Thoracic aorta (tissue), 2 donors: ENCODE measurements around the gene LDLRAD3. TPM values are rescaled to one million over a fixed set of nuclear protein-coding genes. Genes with fewer than 3 reads are reported as not detected.
"Not testable (repeated sequence)": the region's sequence is repeated elsewhere in the genome, so short reads cannot be mapped to it uniquely, and the experiment has no call there.

Experiments
- ATAC-seq: fragments of 150-250 bp; one replicate; pipeline ENCODE4 v1.8.0; 2017; ENCODE audit warnings: low read depth; ENCODE audit not compliant: insufficient number of reproducible peaks, low FRiP score
- DNase-seq: peaks from one replicate; pipeline ENCODE4 v3.0.0-alpha.2; 2020; ENCODE audit warnings: low spot score
- H3K27ac ChIP-seq, 2 donors: fragments of 200-600 bp; sonication (generic); 1 replicate in 1 of 2; 2 replicates in 1 of 2; pipeline ENCODE4 v1.5.1; 2016; ENCODE audit warnings: mild to moderate bottlenecking in 2 of 2, moderate library complexity in 2 of 2
- H3K27me3 ChIP-seq: fragments of 200-600 bp; sonication (generic); replicated peaks from 2 replicates; pipeline ENCODE4 v1.6.0; 2016; ENCODE audit warnings: mild to moderate bottlenecking; ENCODE audit not compliant: insufficient read depth
- H3K36me3 ChIP-seq: fragments of 200-600 bp; sonication (generic); one replicate; pipeline ENCODE4 v1.5.1; 2016
- H3K4me1 ChIP-seq, 2 donors: fragments of 200-600 bp; sonication (generic); 1 replicate in 1 of 2; 2 replicates in 1 of 2; pipeline versions ENCODE4 v1.5.1 to v1.6.0; 2016; ENCODE audit warnings: low read depth in 2 of 2, mild to moderate bottlenecking in 1 of 2; ENCODE audit not compliant: control insufficient read depth in 1 of 2
- H3K4me3 ChIP-seq: fragments of 200-600 bp; sonication (generic); 2 replicates; pipeline ENCODE4 v1.5.1; 2016; ENCODE audit warnings: mild to moderate bottlenecking
- H3K9me3 ChIP-seq: fragments of 200-600 bp; sonication (generic); 2 replicates; pipeline ENCODE4 v1.5.1; 2016
- CTCF ChIP-seq: fragments of 200-600 bp; sonication (generic); IDR thresholded peaks from one replicate; pipeline ENCODE4 v1.5.1; 2019; ENCODE audit warnings: antibody characterized with exemption
- total RNA-seq, 2 donors: library from RNA; depleted of rRNA; stranded (reverse); fragments of >200 nt; gene quantifications; one replicate each; pipeline versions ENCODE4 v1.1.0 to v1.2.3, GENCODE V29; 2016

The LDLRAD3 gene
- total RNA-seq, 2 donors from 2014 or later, result 6.1 to 17.2 TPM

GRCh38 chr11:35906681-35907080 lies 37.2 kb upstream of the LDLRAD3 start:
- ATAC-seq (no peak), DNase-seq (no peak)
- Histone ChIP-seq H3K9me3 (peaks cover 14% of the 10 kb centered on the region), H3K36me3 (no peaks in the 10 kb centered on the region), H3K4me3 (no peak overlapping the region), H3K4me1 (peaks cover 0 to 3% of the 10 kb centered on the region in 2 donors), H3K27me3 (no peaks in the 10 kb centered on the region), H3K27ac (no peak overlapping the region)
- no peak for TF ChIP-seq CTCF

- H3K4me3 ChIP-seq, result no peak overlapping the region
- DNase-seq, result no peak
- no peak overlapping the region for H3K27ac ChIP-seq
- H3K4me1 ChIP-seq, result peaks cover 0 to 4% of the 10 kb centered on the region in 2 donors
- H3K36me3 ChIP-seq, result no peaks in the 10 kb centered on the region
- TF ChIP-seq CTCF, result no peak
- peaks cover 6% of the 10 kb centered on the region for H3K9me3 ChIP-seq
- no peaks in the 10 kb centered on the region for H3K27me3 ChIP-seq
- ATAC-seq, result no peak
Measured at GRCh38 chr11:35907648-35908431, 36.0 kb upstream of the LDLRAD3 start.

DNA sequence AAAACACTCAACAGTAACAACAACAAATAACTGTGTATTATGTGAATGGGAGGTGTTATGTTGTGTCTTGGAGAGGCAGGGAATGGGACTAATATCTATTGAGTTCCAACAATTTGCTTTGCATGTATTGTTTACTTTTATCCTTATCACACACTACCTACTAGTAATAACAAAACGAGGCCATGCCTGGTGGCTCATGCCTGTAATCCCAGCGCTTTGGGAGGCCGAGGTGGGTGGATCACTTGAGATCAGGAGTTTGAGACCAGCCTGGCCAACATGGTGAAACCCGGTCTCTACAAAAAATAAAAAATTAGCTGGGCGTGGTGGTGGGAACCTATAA lies 35.5 kb upstream of the LDLRAD3 start:
- not testable (repeated sequence) for DNase-seq, ATAC-seq, H3K4me3 ChIP-seq, H3K4me1 ChIP-seq, H3K9me3 ChIP-seq, H3K27me3 ChIP-seq, H3K27ac ChIP-seq, H3K36me3 ChIP-seq

GRCh38 chr11:35909511-35910265 lies 34.2 kb upstream of the LDLRAD3 start:
- Histone ChIP-seq H3K27me3 (no peaks in the 10 kb centered on the region), H3K27ac (no peak overlapping the region), H3K9me3 (no peaks in the 10 kb centered on the region), H3K4me1 (peaks cover 0 to 4% of the 10 kb centered on the region in 2 donors), H3K36me3 (no peaks in the 10 kb centered on the region), H3K4me3 (no peak overlapping the region)
- no peak for TF ChIP-seq CTCF
- ATAC-seq, result no peak
- DNase-seq, result no peak

- DNase-seq (no peak), ATAC-seq (no peak)
- no peak for TF ChIP-seq CTCF
- H3K4me1 ChIP-seq, result peaks cover 0 to 4% of the 10 kb centered on the region in 2 donors
- H3K27me3 ChIP-seq, result no peaks in the 10 kb centered on the region
- no peaks in the 10 kb centered on the region for H3K36me3 ChIP-seq
- H3K4me3 ChIP-seq, result no peak overlapping the region
- no peaks in the 10 kb centered on the region for H3K9me3 ChIP-seq
- H3K27ac ChIP-seq, result no peak overlapping the region
Measured at GRCh38 chr11:35911013-35911412, 32.8 kb upstream of the LDLRAD3 start.
